ENCODE measurements around the gene ABLIM3. TPM values are rescaled to one million over a fixed set of nuclear protein-coding genes. Genes with fewer than 3 reads are reported as not detected.

ABLIM3 gene
- polyA plus RNA-seq, 1 of the 3 experiments (the other 2 are of a cell fraction) = 5.9 TPM

GRCh38 chr5:149198148-149198547 lies 56.9 kb downstream of the ABLIM3 start:
- Histone ChIP-seq H3K27me3 (ENCODE audit: insufficient read depth) (no peaks in the 10 kb centered on the region), H3F3A (replicated peaks; ENCODE audit: insufficient read depth) (no peaks in the 10 kb centered on the region), H3K4me1 (ENCODE audit: control insufficient read depth in 1 of 2, insufficient read depth in 2 of 2, low read depth in 1 of 2, low read length in 1 of 2) (peaks cover 0 to 2% of the 10 kb centered on the region in 2 experiments; a peak in 1 of 4 replicates), H3K4me3 (ENCODE audit: low read depth in 2 of 2, low read length in 1 of 2) (no peak overlapping the region), H3K27ac (ENCODE audit: low read depth in 2 of 2, low read length in 1 of 2) (no peak overlapping the region), H3K9ac (no peak overlapping the region), H3K36me3 (replicated peaks in 1 of 2; ENCODE audit: control insufficient read depth in 1 of 2, insufficient read depth in 2 of 2, low read length in 1 of 2) (no peaks in the 10 kb centered on the region), H2AFZ (ENCODE audit: low read depth) (no peak overlapping the region), H3K4me2 (no peak overlapping the region), H4K20me1 (ENCODE audit: insufficient read depth) (no peaks in the 10 kb centered on the region), H3K9me2 (no peaks in the 10 kb centered on the region), H3K79me2 (ENCODE audit: insufficient read depth) (no peaks in the 10 kb centered on the region), H3K9me3 (no peaks in the 10 kb centered on the region)
- DNase-seq = no peak
- ChIA-PET POLR2A (no interaction called here), CTCF (interaction anchor here (1.0 kb wide), 1 partner anchor 467 kb away, joined by 4 read pairs; no protein-coding TSS in a partner anchor)
- WGBS (ENCODE audit: low lambda C conversion rate) = 74% methylated on average over 9 of the region's 9 CpGs
- TF ChIP-seq SIN3A (IDR thresholded peaks at IDR 0.05; ENCODE audit: borderline replicate concordance, low read depth, low read length) = no peak
- TF ChIP-seq MEF2A (IDR thresholded peaks at IDR 0.05; ENCODE audit: borderline replicate concordance, low read depth) = no peak
- no peak for TF ChIP-seq RXRA (IDR thresholded peaks at IDR 0.05; ENCODE audit: borderline replicate concordance, low read depth)
- no peak for TF ChIP-seq MAX (IDR thresholded peaks at IDR 0.05; ENCODE audit: low read depth)
- no peak for TF ChIP-seq IRF3 (IDR thresholded peaks at IDR 0.05; ENCODE audit: low read depth, low read length)
- TF ChIP-seq RAD21 (IDR thresholded peaks at IDR 0.05; ENCODE audit: low read length) = no peak
- TF ChIP-seq GABPA (IDR thresholded peaks at IDR 0.05; ENCODE audit: low read depth) = no peak
- TF ChIP-seq EZH2phosphoT487 (IDR thresholded peaks at IDR 0.05; ENCODE audit: borderline replicate concordance, low read depth) = no peak

GRCh38 chr5:149200355-149200754 lies 59.1 kb downstream of the ABLIM3 start:
- Histone ChIP-seq H3K9me3 (no peaks in the 10 kb centered on the region), H3K36me3 (replicated peaks in 1 of 2; ENCODE audit: control insufficient read depth in 1 of 2, insufficient read depth in 2 of 2, low read length in 1 of 2) (peaks cover 0 to 3% of the 10 kb centered on the region in 2 experiments), H3K9ac (no peak overlapping the region), H3K4me3 (ENCODE audit: low read depth in 2 of 2, low read length in 1 of 2) (no peak overlapping the region), H3K9me2 (no peaks in the 10 kb centered on the region), H4K20me1 (ENCODE audit: insufficient read depth) (no peaks in the 10 kb centered on the region), H3K27me3 (ENCODE audit: insufficient read depth) (no peaks in the 10 kb centered on the region), H3K4me2 (no peak overlapping the region), H3K79me2 (ENCODE audit: insufficient read depth) (no peaks in the 10 kb centered on the region), H3K27ac (ENCODE audit: low read depth in 2 of 2, low read length in 1 of 2) (no peak overlapping the region), H2AFZ (ENCODE audit: low read depth) (no peak overlapping the region), H3K4me1 (ENCODE audit: control insufficient read depth in 1 of 2, insufficient read depth in 2 of 2, low read depth in 1 of 2, low read length in 1 of 2) (peaks cover 0 to 2% of the 10 kb centered on the region in 2 experiments; a peak in 1 of 4 replicates), H3F3A (replicated peaks; ENCODE audit: insufficient read depth) (no peaks in the 10 kb centered on the region)
- TF ChIP-seq USF1 (IDR thresholded peaks at IDR 0.05; ENCODE audit: borderline replicate concordance, low read depth) (no peak), CHD2 (IDR thresholded peaks at IDR 0.05; ENCODE audit: low read length, partially characterized antibody) (no peak), RXRA (IDR thresholded peaks at IDR 0.05; ENCODE audit: borderline replicate concordance, low read depth) (no peak), POLR2AphosphoS5 (IDR thresholded peaks at IDR 0.05; ENCODE audit: low read depth, low read length) (no peak), EP300 (IDR thresholded peaks at IDR 0.05; ENCODE audit: borderline replicate concordance in 1 of 2, low read depth in 1 of 2, low read length in 1 of 2) (no peak), RFX5 (IDR thresholded peaks at IDR 0.05; ENCODE audit: low read length) (no peak), JUND (IDR thresholded peaks at IDR 0.05) (no peak), RAD21 (IDR thresholded peaks at IDR 0.05; ENCODE audit: low read length) (no peak), GABPA (IDR thresholded peaks at IDR 0.05; ENCODE audit: low read depth) (no peak), MXI1 (IDR thresholded peaks at IDR 0.05; ENCODE audit: low read depth, low read length) (no peak)
- no peak for DNase-seq
- WGBS (ENCODE audit: low lambda C conversion rate) = 69% methylated on average over 6 of the region's 6 CpGs
- POLR2A ChIA-PET = no interaction called here
- CTCF ChIA-PET = interaction anchor here (1.1 to 1.2 kb wide), 2 partner anchors 13 to 28 kb away, joined by 3 to 4 read pairs; no protein-coding TSS in a partner anchor
